NCI-H82 (cell line): ENCODE results near the gene GATAD2A.

Experiments used
- DNase-seq: peaks from one replicate; lab custom pipeline; 2025; lab: John Stamatoyannopoulos, UW

Gene GATAD2A

DNA sequence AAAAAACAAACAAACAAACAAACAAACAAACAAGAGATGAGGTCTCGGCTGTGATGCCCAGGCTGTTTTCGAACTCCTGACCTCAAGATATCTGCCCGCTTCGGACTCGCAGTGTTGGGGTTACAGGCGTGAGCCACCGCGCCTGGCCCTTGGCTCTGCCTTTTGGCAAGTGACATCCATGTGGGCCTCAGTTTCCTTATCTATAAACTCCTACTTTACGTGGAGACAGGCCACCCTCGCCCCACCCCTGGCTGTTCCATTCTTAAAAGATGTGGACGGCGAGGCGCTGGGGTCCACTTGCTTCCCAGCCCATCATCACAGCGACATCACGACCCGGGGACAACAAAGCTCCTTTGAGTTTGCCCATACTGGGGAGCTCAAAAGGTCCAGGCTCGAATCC lies 108.2 kb downstream of the GATAD2A start:
- no peak for DNase-seq

DNA sequence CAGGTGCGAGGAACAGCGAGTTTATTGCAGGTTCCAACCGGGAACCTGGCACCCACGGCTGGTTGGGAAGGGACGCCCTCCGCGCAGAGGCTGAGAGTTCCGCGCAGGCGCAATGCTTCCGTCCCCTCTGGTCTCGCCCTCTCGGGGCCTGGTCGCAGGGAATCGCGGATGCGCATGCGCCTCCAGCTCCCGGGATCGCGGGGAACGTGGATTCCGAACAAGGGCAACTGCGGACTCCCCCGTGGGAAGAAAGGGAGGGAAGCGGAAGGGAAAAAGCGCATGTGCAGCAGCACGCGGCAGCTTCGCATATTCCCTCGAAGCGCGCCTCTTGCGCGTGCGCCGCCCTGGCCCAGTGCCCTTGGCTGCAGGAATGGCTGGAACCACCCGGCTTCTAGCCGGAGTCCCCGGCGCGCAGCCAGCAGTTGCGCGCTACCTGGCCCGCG lies 108.8 kb downstream of the GATAD2A start:
- DNase-seq, result no peak

DNA sequence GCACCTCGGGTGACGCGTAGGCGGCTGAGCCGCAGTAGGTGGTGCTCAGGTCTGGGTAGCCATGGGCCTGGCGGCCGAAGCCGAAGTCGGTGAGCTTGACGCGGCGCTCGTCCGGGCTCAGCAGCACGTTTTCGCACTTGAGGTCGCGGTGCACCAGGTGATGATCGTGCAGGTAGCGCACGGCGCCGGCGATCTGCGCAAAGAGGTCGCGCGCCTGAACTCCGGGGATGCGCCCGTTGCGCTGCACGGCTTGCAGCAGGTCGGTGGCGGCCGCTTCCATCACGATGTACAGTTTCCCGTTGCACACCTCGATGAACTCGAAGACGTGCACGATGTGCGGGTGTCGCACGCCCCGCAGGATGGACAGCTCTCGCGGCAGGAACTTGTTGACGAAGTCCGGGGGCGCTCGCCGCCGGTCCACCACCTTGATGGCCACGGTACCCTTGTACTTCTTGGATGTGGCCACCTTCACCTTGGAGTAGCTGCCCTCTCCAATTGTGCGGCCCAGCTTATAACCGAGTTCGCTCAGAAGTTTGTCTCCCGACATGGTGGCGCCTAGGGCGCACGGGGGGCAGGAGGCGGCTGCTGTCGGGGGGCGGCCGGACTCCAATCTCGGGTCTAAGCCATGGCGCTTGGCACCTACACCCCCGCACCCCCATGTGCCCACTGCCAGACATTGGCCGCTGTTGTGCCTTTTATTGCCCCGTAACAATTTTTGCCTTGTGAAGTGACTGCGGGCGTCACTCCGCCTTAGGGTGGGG lies 109.6 kb downstream of the GATAD2A start, which contains the start of gene TSSK6:
Gene TSSK6 (minus strand): TSS at position 668 of the 761 bp plus-strand sequence. CDS start 121 bp downstream, at position 547.
- DNase-seq, result no peak

DNA sequence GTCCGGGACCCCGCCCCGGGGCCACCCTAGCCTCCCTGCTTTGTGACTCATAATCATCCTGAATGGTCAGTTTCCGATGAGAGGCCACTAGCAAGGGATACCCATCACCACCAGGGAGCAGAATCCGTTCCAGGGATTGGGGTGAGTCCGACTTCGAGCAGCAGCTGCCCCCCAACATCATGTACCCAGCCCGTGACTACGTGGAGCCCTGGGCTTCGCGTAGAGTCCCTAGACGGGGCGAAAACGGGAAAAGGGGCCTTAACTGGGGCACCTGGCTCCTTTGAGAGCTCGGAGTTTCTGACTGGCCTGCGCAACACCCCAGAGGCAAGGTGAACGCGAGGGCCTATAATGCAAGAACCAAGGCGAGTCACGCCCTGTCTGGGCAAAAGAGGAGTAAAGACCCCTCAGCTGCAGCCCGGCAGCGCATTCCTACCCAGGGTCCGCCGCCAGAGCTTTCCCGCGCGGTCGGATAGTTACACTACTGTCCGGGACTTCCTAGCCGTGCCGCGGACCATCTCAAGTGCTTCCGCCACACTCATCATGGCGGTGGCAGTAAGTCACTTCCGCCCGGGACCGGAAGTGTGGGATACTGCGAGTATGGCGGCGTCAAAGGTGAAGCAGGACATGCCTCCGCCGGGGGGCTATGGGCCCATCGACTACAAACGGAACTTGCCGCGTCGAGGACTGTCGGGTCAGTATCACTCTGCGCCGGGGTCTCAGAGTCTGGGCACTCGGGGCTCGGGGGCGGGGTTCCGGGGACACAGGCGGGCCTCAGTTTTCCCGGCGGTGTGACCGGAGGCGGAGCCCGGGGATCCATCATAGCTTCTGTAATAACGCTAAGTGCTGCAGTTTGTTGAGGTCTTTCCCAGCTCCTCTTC lies 110.4 kb downstream of the GATAD2A start, which contains the start of gene NDUFA13:
Gene NDUFA13 (plus strand): TSS at position 584 of the 878 bp plus-strand sequence. CDS start 14 bp downstream, at position 598.
- DNase-seq, result peak; percentile 97

DNA sequence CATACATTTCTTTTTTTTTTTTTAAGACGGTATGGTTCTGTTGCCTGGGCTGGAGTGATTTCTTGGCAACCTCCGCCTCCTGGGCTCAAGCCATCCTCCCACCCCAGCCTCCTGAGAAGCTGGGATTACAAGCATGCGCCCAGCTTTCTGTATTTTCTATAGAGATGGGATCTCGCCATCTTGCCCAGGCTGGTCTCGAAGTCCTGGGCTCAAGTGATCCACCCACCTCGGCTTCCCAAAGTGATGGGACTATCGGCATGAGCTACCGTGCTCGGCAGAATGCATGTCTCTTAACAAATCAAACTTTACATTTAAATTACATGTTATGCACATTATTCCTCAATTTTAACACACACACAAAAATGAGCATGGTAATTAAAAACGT lies 111.8 kb downstream of the GATAD2A start:
- DNase-seq, result no peak

DNA sequence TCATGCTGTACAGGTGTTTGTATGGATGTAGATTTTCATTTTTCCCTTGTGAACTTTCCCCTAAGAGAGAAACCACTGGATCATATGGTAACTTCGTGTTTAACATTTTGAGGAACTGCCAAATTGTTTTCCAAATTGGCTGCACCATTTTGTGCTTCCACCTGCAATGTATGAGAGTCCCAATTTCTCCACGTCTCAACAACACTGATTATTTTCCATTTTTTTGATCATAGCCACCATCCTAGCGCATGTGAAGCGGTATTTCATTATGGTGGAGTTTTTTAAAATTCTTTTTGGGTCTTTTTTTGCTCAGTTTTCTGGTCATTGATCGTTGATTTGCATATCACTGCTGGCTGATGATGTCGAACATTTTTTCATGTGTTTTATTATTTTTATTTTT lies 115.5 kb downstream of the GATAD2A start:
- no peak for DNase-seq

DNA sequence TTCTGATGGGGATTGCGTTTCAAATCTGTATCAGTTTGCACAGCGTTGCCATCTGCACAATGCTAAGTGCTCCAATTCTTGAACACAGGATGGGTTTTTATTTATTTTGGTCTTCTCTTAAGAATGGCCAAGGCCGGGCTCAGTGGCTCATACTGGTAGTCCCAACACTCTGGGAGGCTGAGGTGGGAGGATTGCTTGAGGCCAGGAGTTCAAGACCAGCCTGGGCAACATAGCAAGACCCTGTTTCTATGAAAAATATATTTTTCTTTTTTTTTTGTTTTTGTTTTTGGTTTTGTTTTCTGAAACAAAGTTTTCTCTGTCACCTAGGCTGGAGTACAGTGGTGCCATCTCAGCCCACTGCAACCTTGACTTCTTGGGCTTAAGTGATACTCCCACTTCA lies 117.7 kb downstream of the GATAD2A start:
- no peak for DNase-seq

DNA sequence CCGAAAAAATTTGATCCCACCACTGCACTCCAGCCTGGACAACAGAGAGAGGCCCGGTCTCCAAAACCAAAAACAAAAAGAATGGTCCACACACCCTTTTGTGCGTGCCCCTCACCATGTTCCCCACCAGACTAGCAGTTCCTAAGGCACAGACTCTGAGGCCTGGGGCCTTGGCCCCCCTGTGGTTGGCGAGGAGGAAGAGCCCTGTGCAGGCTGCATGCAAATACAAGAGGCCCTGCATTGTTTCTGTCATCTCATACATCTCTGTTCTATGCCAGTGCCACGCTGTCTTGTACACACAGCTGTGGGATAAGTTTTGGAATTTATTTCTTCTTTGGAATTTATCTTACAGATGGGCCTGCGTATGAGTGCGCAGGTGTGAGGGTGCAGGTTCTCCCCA lies 118.6 kb downstream of the GATAD2A start:
- DNase-seq, result no peak

DNA sequence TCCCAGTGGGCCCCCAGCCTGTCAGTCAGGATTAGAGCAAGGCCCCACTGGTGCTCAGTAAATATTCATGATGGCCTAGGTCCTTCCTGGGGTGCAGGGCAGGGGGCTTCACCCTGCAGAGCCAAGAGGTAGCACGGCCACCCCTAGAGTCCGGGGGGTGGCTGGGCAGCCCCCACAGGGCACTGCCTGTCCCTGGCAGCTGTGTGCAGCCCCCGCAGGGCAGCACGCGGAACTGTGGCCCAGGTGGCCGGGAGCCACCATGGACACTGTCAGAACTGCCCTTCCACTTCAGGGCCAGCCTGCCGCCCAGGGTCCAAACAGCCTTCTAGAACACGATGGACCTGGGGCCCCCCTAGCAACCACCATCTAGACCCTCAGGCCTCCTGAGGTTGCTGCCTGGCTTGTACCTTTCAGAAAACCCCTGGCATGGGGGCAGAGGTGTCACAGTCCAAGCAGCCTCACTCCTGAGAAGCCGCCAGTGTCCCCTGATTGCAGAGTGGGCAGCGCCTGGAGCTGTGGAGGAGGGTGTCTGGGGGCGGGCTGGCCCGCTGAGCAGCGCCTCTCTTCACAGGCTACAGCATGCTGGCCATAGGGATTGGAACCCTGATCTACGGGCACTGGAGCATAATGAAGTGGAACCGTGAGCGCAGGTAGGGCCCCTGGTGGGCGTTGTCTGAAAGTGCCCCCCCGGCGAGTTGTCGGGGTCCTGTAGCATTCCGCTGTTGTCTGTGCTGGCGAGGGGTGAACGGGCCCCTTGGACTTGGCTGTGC lies 120.3 kb downstream of the GATAD2A start:
- DNase-seq, result peak; percentile 49

DNA sequence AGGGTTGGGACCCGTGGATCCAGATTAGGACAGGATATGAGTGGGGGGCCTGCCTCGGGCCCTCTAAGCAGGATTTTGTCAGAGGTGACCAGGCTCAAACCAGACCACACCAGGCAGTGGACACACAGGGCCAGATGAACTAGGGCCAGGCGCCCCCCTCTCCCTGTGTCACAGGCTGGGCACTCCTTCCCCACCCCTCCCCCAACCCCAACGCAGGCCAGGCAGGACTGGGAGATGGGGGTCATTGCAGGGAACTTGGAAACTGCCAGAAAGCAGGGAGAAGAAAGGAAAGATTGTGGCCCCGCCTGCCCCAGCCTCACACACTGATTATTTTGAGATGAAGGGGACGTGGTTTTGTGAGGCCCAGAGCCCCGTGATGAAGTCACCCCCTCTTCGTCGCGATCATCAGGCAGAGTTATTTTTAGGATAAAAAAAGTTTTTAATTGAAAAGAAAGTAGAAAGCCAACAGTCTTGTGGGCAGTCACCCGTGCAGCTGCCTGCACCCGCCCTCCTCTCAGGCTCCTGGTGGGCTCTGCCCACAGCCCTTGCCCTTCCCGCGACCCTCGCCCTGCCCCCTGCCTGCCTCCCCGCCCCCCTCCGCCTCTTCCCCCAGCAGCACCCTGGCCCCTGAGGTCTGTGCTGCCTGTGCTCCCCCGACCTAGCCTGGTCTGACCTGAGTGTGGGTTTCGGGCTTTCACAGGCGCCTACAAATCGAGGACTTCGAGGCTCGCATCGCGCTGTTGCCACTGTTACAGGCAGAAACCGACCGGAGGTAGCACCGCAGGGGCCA lies 121.3 kb downstream of the GATAD2A start:
- no peak for DNase-seq

DNA sequence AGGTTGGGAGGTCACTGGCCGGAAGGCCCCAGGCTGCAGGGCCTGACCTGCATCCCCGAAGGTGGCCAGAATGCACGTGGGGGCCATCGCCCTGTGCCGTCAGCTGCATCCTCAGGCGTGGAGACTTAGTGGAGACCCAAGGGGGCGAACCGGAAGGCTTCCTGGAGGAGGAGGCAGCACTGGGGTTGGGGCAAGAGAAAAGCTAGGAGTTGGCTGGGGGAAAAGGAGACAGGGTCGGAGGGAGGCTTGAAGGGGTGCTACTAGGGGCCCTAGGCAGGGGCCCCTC lies 121.8 kb downstream of the GATAD2A start:
- DNase-seq, result no peak

DNA sequence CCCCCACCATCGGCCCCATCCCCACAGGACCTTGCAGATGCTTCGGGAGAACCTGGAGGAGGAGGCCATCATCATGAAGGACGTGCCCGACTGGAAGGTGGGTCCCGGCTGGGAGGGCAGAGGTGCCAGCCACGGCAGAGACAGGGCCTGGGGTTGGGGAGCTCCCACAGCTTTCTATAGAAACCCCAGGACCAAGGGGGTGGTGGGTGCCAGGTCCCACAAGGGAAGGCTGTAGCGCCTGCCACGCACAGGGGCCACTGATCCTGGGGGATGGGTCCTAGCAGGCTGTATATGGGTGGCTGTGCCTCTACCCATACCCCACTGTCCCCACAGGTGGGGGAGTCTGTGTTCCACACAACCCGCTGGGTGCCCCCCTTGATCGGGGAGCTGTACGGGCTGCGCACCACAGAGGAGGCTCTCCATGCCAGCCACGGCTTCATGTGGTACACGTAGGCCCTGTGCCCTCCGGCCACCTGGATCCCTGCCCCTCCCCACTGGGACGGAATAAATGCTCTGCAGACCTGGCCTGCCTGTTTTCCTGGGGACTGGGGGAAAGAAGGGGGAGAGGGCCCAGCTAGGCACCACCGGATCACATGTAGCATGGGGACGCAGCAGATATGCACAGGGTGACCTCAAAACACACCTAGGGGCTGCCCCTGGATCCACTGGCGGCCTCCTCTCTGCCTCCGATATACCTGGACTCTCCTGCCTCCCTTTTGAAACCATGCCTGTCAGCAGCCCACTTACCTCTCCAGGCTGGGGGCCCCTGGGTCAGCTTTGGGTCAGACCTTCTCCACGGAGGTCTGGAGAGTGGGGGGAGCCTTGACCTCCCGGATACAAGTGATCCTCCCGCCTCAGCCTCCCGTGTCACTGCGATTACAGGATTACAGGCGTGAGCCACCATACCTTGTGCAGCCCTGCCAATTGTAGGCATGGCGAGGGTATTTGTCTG lies 122.5 kb downstream of the GATAD2A start:
- DNase-seq, result no peak

DNA sequence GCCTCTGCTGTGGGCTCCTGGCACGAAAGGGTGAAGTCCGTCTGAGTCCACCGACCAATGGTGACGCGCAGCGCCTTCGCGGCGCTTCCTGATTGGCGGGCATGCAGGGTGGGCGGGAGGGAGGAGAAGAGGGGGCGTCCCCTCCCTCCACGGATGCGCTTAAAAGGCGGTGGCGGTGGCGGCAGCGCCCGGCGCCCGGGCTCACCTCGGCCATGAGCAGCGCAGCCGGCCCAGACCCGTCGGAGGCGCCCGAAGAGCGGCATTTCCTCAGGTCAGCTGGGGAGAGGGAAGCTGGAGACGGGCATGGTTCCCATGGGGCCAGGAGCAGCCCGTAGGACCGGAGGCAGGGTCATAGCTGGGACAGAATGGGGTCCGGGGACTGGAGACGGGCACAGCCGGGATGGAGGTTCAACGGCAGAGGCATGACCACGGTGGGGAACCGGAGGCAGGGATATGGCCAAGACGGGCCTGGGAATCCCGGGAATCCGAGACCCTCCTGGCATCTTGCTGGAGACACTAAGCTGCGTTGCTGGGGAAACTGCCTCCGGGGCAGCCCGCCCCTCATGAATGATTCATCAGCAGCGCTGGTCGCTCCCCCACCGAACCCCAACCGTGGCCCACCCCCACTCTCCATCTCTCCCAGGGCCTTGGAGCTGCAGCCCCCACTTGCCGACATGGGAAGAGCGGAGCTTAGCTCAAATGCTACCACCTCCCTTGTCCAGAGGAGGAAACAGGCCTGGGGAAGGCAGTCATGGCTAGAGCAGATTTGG lies 123.4 kb downstream of the GATAD2A start, which contains the start of gene YJEFN3:
Gene YJEFN3 (plus strand): TSS at position 191 of the 770 bp plus-strand sequence. CDS start 22 bp downstream, at position 213.
- no peak for DNase-seq

DNA sequence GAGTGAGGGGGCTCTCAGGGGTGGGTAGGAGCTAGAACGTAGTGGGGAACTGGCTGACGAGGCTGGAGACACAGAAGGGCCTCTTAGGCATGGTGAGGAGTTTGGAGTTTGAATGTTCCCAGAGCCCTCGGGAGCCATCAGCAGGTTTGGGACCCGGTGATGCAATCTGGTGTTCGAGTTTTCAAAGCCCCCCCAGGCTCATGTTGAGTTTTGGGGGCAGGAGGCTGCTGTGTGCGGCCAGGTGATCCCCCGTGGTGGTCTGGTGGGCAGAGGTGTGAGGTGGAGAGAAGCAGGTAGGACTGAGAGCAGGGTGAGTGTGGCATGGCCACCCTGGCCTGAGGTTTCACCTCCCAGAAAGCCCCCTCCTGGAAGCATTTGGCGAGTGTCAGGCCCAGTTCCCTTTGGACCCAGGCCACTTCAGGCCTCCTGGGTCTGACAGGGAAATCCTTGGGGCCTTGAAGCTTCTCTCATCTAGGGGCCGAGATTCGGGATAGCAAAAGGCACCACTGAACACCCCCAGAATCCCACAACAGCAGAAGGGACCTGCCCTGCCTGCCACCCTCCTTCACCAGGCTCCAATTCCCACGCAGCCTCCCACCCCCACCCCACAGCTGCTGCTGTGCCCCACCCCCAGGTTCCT lies 124.4 kb downstream of the GATAD2A start:
- no peak for DNase-seq

DNA sequence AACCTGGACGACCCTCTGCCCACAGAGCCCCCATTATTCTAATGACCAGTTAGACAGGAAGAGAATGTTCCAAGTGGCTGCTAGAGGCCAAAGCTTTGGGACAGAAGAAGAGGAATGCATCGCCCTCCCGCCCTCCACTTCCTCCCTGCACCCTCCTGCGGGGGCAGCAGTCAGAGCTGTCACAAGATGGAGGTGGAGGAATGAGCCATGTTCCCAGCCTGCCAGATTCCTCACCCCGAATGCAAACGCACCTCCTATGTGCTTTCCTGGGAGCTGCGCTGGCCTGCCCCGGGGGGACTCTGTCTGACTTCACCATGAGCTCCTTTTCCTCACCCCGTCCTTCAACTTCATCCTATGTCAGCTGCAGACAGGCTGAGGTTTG lies 124.9 kb downstream of the GATAD2A start:
- DNase-seq, result no peak

DNA sequence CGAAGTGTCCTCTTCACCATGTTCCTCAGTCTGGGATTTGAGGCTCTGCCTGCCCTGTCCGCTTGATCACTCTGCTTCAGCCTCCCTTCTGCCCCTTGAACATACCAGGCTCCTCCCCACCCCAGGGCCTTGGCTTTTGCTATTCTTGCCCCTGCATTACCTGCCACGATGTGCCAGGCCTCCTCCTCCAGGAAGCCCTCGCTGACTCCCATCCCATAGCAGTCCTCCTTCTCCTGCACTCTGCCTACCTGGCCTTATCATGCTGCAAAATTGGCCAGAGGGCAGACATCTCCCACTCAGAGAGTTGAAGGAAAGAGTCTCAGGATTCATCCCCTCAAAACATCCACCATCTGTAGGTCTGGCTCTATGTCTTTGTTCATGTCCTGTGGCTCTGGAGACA lies 125.4 kb downstream of the GATAD2A start:
- no peak for DNase-seq

DNA sequence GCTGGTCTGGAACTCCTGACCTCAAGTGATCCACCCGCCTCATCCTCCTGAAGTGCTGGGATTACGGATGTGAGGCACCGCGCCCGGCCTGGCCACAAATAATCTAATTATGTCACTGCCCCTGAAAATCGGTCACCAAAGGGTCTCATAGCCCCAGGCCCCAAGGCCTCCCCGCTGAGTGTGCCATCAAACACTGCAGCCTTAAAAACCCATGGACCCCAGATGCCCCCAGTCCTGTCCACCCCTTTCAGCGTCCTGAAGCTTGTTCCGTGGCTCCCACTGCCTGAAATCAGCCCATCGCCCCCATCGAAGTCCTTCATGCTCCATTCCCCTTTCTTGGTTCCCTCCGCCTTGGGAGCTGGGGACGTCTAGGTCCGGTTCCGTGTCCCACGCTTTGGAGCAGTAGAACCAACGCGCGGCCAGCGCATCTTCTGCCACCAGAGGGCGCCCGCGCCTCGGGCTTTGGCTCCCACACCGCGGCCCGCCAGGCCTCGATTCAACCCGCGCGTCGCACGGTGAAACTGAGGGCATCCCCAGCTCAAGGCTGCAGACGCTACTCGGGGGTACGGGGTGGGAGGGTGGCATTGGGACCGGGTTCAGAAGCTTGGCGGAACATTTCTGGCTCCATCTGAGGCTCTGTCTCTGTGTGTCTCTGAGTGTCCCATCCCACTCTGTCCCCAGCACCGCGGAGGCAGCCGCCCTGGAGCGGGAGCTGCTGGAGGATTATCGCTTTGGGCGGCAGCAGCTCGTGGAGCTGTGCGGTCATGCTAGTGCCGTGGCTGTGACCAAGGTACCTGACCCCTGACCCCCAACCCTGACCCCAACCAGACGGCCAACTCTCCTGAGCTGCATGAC lies 126.7 kb downstream of the GATAD2A start:
- peak; percentile 90 for DNase-seq
